PFSK-1 (cell line): ENCODE results near the gene KANSL1L.

Experiments
- FOXP2 ChIP-seq: optimal IDR thresholded peaks from 2 replicates; pipeline ENCODE3; 2011; ENCODE audit warnings: borderline replicate concordance, control low read depth, inconsistent platforms; ENCODE audit not compliant: insufficient read depth; ENCODE audit errors: extremely low read length, extremely low read depth
- POLR2AphosphoS5 ChIP-seq: IDR thresholded peaks from 2 replicates; pipeline ENCODE4 v1.6.1; 2012; ENCODE audit warnings: low read depth, mild to moderate bottlenecking, control low read depth, low read length, moderate library complexity
- SIN3A ChIP-seq: IDR thresholded peaks from 2 replicates; pipeline ENCODE4 v1.6.1; 2012; ENCODE audit warnings: mild to moderate bottlenecking, low read length, moderate library complexity, borderline replicate concordance; ENCODE audit not compliant: insufficient read depth
- TAF1 ChIP-seq: IDR thresholded peaks from 2 replicates; pipeline ENCODE4 v1.6.1; 2012; ENCODE audit warnings: low read length, control low read depth, borderline replicate concordance; ENCODE audit not compliant: insufficient read depth
- TF ChIP-seq, protein P1 (sequence below), 2 experiments: IDR thresholded peaks; 2 replicates each; pipeline versions ENCODE4 v1.6.1 to v1.8.0; 2011 to 2012; ENCODE audit warnings: low read depth in 2 of 2, low read length in 2 of 2, control low read depth in 1 of 2, inconsistent platforms in 1 of 2, mild to moderate bottlenecking in 1 of 2, moderate library complexity in 1 of 2; ENCODE audit not compliant: insufficient read depth in 1 of 2

Gene KANSL1L

DNA sequence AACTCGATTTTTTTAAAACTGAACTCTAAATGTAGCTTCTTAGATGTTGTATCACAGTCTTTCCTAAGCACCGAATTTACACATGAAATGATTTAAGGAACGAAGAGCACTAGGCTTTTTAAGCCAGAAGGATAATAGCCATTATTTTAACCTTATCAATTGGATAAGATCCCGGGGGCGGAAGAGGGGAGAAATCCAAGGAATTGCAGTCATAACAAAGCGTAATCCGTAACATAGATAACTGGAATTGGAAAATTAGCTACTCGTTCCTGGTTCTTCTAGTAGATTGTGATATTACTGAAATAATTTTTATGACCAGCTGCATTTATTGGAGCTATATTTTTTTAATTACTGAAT is 988 bp upstream of the KANSL1L start:
- no peak for TF ChIP-seq POLR2AphosphoS5

DNA sequence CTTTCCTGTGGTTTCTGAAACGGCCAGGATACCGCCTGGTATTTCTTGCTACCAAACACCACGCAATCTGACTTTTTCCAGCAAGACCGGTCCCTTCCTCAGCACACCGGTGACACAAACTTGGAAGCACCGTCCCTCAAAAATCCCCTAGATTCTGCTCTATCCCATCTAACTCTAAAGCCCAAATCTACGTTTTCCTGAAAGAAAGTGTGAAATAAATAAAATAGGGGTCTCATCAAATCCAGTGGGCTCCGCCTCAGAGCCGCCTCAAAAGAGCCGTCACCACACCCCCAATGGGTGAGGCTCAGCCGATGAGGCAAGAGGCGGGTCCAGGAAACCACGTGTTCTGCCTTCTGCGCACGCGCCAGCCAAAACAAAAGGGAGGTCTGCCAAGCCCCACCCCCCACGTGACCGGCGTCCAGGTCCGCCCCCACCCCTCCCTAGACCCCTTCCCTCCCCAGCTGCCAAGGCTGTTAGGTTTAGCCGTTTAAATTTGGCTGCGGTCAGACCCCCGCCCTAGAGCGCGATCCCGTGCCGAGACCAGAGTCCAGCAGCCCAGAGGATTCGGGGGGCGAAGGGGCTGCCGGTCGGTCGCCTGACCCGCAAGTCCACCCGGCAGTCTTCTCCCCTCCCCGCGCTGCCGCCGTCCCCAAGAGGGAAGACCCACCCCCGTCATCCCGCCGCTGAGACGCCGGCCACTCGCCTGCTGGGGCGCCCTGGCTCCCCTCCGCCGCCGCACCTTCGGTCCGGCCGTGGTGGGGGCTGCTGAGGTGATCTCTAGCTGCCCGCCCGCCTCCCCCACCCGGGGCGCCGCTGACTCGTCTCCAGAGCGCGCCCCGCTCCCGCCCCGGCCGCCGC is 534 bp downstream of the KANSL1L start:
- TF ChIP-seq FOXP2, result no peak
- TF ChIP-seq POLR2AphosphoS5, result no peak
- no peak for TF ChIP-seq TAF1
- TF ChIP-seq SIN3A, result no peak; the same call in 1 of the 2 replicates
- TF ChIP-seq, protein P1, sequence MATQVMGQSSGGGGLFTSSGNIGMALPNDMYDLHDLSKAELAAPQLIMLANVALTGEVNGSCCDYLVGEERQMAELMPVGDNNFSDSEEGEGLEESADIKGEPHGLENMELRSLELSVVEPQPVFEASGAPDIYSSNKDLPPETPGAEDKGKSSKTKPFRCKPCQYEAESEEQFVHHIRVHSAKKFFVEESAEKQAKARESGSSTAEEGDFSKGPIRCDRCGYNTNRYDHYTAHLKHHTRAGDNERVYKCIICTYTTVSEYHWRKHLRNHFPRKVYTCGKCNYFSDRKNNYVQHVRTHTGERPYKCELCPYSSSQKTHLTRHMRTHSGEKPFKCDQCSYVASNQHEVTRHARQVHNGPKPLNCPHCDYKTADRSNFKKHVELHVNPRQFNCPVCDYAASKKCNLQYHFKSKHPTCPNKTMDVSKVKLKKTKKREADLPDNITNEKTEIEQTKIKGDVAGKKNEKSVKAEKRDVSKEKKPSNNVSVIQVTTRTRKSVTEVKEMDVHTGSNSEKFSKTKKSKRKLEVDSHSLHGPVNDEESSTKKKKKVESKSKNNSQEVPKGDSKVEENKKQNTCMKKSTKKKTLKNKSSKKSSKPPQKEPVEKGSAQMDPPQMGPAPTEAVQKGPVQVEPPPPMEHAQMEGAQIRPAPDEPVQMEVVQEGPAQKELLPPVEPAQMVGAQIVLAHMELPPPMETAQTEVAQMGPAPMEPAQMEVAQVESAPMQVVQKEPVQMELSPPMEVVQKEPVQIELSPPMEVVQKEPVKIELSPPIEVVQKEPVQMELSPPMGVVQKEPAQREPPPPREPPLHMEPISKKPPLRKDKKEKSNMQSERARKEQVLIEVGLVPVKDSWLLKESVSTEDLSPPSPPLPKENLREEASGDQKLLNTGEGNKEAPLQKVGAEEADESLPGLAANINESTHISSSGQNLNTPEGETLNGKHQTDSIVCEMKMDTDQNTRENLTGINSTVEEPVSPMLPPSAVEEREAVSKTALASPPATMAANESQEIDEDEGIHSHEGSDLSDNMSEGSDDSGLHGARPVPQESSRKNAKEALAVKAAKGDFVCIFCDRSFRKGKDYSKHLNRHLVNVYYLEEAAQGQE (IDR thresholded peaks at IDR 0.05; ENCODE audit: insufficient read depth in 1 of 2, low read depth in 2 of 2, low read length in 2 of 2), result no peak

DNA sequence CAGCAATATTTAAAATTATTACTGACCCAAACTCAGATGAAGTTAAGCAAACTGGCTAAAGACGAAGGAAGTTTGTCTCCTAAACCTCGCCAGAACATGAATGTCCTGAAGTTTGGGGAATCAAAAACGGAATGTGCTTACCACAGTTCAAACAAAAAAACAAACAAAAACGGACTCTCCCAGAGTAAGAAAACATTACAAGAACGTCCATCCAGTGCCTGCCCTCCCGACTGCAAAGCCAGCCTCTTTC is 1.1 kb downstream of the KANSL1L start:
- TF ChIP-seq TAF1 (no peak), SIN3A (0 out of 2 replicates have a peak, but pooled peaks have one; percentile 37), POLR2AphosphoS5 (no peak)

DNA sequence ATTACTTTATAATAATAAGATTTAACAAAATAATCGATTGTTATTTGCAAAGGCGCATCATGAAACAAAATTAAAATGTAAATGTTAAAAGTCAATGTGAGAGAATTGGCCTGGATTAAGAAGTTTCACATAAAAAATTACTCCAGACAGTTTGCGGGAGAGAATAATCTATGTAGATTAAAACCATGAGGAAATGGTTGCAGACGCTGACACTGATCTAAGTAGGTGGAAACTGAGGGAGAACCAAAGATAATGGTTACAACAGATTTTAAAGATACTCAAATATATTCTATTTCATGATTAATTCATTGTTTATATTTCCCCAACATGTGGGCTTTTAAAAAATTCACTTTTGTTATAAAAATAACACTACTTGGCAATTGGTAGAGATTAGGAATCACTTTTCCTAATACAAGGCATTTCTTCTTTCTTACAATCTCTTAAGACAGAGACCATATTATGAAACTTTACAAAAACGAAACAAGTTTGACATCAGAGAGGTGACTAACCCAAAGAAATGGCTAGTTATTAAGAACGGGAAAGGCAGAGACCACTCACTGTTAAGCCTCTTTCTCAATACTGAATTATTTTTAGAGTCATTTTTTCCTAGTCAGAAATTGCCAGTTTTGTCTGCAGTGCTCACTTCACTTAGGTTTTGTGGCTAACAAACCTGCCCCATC is 1.6 kb downstream of the KANSL1L start:
- no peak for TF ChIP-seq TAF1
- TF ChIP-seq POLR2AphosphoS5, result no peak

DNA sequence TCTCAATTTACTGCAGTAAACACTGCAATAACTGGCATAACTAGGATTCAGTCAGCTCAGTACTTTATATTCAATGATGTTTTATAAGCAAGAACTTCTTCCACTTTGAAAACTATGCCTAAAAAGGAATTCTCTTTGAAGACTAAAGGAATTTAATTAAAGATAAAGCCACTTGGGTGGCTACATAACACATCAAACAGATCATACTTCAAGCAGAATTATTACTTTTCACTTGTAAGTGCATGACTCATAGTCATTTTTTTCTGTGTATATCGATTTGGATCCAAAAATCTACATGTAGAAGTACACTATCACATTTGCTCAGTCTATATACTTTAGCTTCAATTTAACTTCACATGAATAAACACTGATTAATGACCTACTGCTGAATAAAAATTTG is 4.0 kb downstream of the KANSL1L start:
- TF ChIP-seq SIN3A (no peak), POLR2AphosphoS5 (no peak), TAF1 (no peak), FOXP2 (no peak)
- TF ChIP-seq, protein P1 (IDR thresholded peaks at IDR 0.05; ENCODE audit: insufficient read depth in 1 of 2, low read depth in 2 of 2, low read length in 2 of 2), result no peak

DNA sequence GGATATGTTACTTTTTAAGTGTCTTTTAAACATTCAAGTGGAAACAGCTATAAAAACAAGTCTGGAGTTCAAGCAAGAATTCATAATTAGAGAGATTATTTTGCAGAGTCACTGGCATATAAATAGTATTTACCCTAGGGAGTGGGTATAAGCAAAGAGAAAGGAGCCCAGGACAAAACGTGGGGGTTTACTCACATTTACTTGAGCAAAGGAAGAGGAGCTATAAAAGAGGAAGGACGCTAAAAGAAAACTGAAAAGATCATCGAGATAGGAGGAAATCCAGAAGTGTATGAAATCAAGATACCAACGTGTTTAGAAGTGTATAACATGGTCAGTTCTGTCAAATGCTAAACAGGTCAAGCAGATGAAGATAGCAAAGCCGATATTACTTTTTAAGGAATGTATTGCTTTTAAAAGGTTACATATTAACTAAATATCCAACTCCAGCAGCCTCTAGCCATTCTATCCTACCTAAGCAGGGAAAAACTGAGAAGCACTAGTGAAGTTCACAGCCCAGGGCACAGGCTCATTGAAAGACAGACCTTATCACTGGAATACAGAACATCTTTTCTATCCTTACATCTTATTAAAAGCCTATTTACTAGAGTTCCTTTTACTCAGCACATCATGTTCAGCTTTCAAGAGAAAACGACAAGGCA is 8.6 kb downstream of the KANSL1L start:
- no peak for TF ChIP-seq SIN3A
- TF ChIP-seq POLR2AphosphoS5, result no peak
- TF ChIP-seq, protein P1 (IDR thresholded peaks at IDR 0.05; ENCODE audit: insufficient read depth in 1 of 2, low read depth in 2 of 2, low read length in 2 of 2), result no peak
- TF ChIP-seq FOXP2, result no peak
- TF ChIP-seq TAF1, result no peak

DNA sequence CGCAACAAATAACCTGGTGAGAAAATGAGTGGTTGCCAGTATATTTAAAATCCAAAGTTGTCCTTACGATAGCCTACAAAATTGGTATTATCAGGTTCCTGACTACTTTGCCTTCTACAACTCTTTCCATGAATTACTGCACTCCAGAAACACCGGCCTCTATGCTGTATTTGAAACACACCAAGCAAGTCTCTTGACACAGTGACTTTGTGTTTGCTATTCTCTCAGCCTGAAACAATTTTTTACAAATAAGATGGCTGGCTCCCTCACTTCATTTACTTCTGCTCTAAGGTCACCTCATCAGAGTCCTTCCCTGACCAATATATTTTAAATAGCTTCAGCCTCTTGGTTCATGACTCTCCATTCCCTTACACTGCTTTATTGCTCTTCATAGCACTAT is 12.2 kb downstream of the KANSL1L start:
- no peak for TF ChIP-seq TAF1
- no peak for TF ChIP-seq FOXP2
- no peak for TF ChIP-seq POLR2AphosphoS5
- TF ChIP-seq SIN3A, result no peak
- TF ChIP-seq, protein P1 (IDR thresholded peaks at IDR 0.05; ENCODE audit: insufficient read depth in 1 of 2, low read depth in 2 of 2, low read length in 2 of 2), result no peak
